ENCODE results near the gene ZNRF3. TPM values are rescaled to one million over a fixed set of nuclear protein-coding genes. Genes with fewer than 3 reads are reported as not detected.

The ZNRF3 gene
- polyA plus RNA-seq, 1 experiment, result 1.4 TPM

- POLR2A ChIA-PET, result no interaction called here
- CTCF ChIA-PET, result no interaction called here
- Histone ChIP-seq H3K9me3 (ENCODE audit: control insufficient read depth, insufficient read depth, low read length) (no peaks in the 10 kb centered on the region; the same call in 1 of the 2 replicates), H3K4me3 (ENCODE audit: low read depth, low read length) (no peak overlapping the region), H3K27ac (ENCODE audit: low read depth, low read length) (no peak overlapping the region), H3K27me3 (ENCODE audit: control insufficient read depth, insufficient read depth, low read length) (no peaks in the 10 kb centered on the region)
- no peak for DNase-seq (ENCODE audit: low read depth, low spot score)
- TF ChIP-seq, protein P1, sequence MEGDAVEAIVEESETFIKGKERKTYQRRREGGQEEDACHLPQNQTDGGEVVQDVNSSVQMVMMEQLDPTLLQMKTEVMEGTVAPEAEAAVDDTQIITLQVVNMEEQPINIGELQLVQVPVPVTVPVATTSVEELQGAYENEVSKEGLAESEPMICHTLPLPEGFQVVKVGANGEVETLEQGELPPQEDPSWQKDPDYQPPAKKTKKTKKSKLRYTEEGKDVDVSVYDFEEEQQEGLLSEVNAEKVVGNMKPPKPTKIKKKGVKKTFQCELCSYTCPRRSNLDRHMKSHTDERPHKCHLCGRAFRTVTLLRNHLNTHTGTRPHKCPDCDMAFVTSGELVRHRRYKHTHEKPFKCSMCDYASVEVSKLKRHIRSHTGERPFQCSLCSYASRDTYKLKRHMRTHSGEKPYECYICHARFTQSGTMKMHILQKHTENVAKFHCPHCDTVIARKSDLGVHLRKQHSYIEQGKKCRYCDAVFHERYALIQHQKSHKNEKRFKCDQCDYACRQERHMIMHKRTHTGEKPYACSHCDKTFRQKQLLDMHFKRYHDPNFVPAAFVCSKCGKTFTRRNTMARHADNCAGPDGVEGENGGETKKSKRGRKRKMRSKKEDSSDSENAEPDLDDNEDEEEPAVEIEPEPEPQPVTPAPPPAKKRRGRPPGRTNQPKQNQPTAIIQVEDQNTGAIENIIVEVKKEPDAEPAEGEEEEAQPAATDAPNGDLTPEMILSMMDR (IDR thresholded peaks at IDR 0.05; ENCODE audit: low read depth, low read length), result no peak
These were observed 38.2 kb downstream of the ZNRF3 start for GRCh38 chr22:28921585-28921879.

GRCh38 chr22:28922540-28923244 lies 39.3 kb downstream of the ZNRF3 start:
- CTCF ChIA-PET, result interaction anchor here (1.2 kb wide), 1 partner anchor 118 kb away, joined by 4 read pairs; no protein-coding TSS in a partner anchor

DNA sequence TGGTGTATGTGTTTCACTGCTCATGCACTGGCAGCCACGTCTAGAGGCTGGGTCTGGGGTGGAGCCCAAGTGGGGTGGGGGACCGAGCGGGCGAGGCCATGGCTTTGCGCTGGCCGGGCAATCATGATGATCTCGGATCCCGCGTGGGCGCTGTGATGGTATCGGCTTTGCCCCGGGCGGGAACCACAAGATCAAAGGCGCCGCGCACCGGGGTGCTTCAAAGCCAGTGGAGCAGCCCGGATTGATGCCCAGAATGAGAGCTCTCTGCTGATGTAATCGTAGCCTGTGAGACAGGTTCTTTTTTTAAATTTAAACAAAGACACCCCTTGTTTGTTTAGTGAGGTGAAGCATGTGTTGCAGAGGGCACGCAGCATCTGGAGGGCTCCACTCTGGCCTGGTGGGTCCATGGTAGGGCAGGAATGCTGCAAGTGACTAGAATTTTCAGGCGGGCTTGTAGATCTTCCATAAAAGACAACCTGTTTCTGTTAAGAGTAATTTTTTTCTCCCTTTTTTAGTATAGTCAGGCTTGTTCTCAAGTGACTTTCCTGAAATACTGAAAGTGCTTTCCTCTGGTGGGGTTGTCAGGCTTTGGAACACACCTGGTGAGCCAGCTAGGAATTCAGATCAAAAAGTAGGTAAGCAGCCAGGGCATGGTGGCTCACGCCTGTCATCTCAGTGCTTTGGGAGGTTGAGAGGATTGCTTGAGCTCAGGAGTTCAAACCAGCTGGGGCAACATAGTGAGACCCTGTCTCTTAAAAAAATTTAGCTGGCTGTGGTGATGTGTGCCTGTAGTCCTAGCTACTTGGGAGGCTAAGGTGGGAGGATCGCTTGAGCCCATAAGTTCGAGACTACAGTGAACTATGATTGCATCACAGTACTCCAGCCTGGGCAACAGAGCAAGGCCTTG lies 40.7 kb downstream of the ZNRF3 start:
- no peak overlapping the region for H3K27ac ChIP-seq (ENCODE audit: low read depth, low read length)
- no peak for DNase-seq (ENCODE audit: low read depth, low spot score)
- TF ChIP-seq, protein P1 (IDR thresholded peaks at IDR 0.05; ENCODE audit: low read depth, low read length), result no peak
- no peaks in the 10 kb centered on the region; the same call in 1 of the 2 replicates for H3K9me3 ChIP-seq (ENCODE audit: control insufficient read depth, insufficient read depth, low read length)
- no peaks in the 10 kb centered on the region for H3K27me3 ChIP-seq (ENCODE audit: control insufficient read depth, insufficient read depth, low read length)
- POLR2A ChIA-PET, result no interaction called here
- H3K4me3 ChIP-seq (ENCODE audit: low read depth, low read length), result no peak overlapping the region
- CTCF ChIA-PET, result interaction anchor here (0.9 to 1.2 kb wide), 4 partner anchors 68 to 321 kb away, joined by 3 to 4 read pairs (median 4); no protein-coding TSS in a partner anchor

More at GRCh38 chr22:28922540-28923244, 39.3 kb downstream of the ZNRF3 start:
- Histone ChIP-seq H3K4me3 (ENCODE audit: low read depth, low read length) (no peak overlapping the region), H3K27me3 (ENCODE audit: control insufficient read depth, insufficient read depth, low read length) (no peaks in the 10 kb centered on the region), H3K27ac (ENCODE audit: low read depth, low read length) (no peak overlapping the region), H3K9me3 (ENCODE audit: control insufficient read depth, insufficient read depth, low read length) (no peaks in the 10 kb centered on the region; the same call in 1 of the 2 replicates)
- DNase-seq (ENCODE audit: low read depth, low spot score), result no peak
- TF ChIP-seq, protein P1 (IDR thresholded peaks at IDR 0.05; ENCODE audit: low read depth, low read length), result no peak
- POLR2A ChIA-PET, result interaction anchor here (0.7 kb wide), 1 partner anchor 18 kb away, joined by 3 read pairs; no protein-coding TSS in a partner anchor

GRCh38 chr22:28925916-28926315 lies 42.5 kb downstream of the ZNRF3 start:
- TF ChIP-seq, protein P1 (IDR thresholded peaks at IDR 0.05; ENCODE audit: low read depth, low read length), result no peak

More at GRCh38 chr22:28925916-28926315, 42.5 kb downstream of the ZNRF3 start:
- ChIA-PET CTCF (no interaction called here), POLR2A (no interaction called here)
- no peak overlapping the region for H3K27ac ChIP-seq (ENCODE audit: low read depth, low read length)
- no peak overlapping the region for H3K4me3 ChIP-seq (ENCODE audit: low read depth, low read length)
- H3K27me3 ChIP-seq (ENCODE audit: control insufficient read depth, insufficient read depth, low read length), result no peaks in the 10 kb centered on the region
- DNase-seq (ENCODE audit: low read depth, low spot score), result no peak
- H3K9me3 ChIP-seq (ENCODE audit: control insufficient read depth, insufficient read depth, low read length), result no peaks in the 10 kb centered on the region; the same call in 1 of the 2 replicates
